Head of caudate nucleus (tissue), 42 donors: ENCODE results near the gene SMG5.
A peak's percentile ranks its signal among the peaks of the same experiment; 100 is the strongest.

Experiments used
- DNase-seq, 42 donors: peaks; one replicate each; pipeline versions ENCODE4 v3.0.0 to v3.0.0-alpha.2; 2020 to 2021; ENCODE audit warnings: mixed read lengths in 7 of 42
- intact Hi-C: fragments of 100-400 bp; cut with DNase I; formaldehyde crosslinking; loops from one replicate; pipeline ENCODE4 v1.15.0; 2022

SMG5 gene

GRCh38 chr1:156247460-156248322 lies 34.9 kb downstream of the SMG5 start, which contains the start of gene PAQR6:
TSS of gene PAQR6 (minus strand) at chr1:156248056. CDS start at chr1:156246731, 1,325 bp downstream.
- peak; percentile 81 to 98 (median 94) for DNase-seq
- intact Hi-C loops = no loop called here

- intact Hi-C loops = no loop called here
- peak in 23 of 42 donors; percentile 18 to 69 (median 50) for DNase-seq
These were observed 35.7 kb downstream of the SMG5 start for GRCh38 chr1:156246781-156247459.

GRCh38 chr1:156246241-156246780 lies 36.3 kb downstream of the SMG5 start:
- no peak for DNase-seq
- intact Hi-C loops = no loop called here

GRCh38 chr1:156245451-156246232 lies 37.0 kb downstream of the SMG5 start:
- intact Hi-C loops = no loop called here
- DNase-seq = peak in 6 of 42 donors; percentile 33 to 51 (median 39)

GRCh38 chr1:156244712-156245111 lies 37.9 kb downstream of the SMG5 start:
- DNase-seq = no peak
- intact Hi-C loops = no loop called here

GRCh38 chr1:156244126-156244525 lies 38.5 kb downstream of the SMG5 start:
- intact Hi-C loops = no loop called here
- DNase-seq = no peak

GRCh38 chr1:156242738-156243137 lies 39.9 kb downstream of the SMG5 start:
- no peak for DNase-seq
- intact Hi-C loops = no loop called here

GRCh38 chr1:156241926-156242325 lies 40.7 kb downstream of the SMG5 start, which contains the start of gene BGLAP:
TSS of gene BGLAP (plus strand) at chr1:156242184. CDS start at chr1:156242232, 48 bp downstream.
- no peak for DNase-seq
- intact Hi-C loops = no loop called here

- intact Hi-C loops = no loop called here
These were observed 41.3 kb downstream of the SMG5 start for GRCh38 chr1:156241311-156241811.

GRCh38 chr1:156238248-156238647 lies 44.4 kb downstream of the SMG5 start:
- no peak for DNase-seq

More at GRCh38 chr1:156241311-156241811, 41.3 kb downstream of the SMG5 start:
- peak in 35 of 42 donors; percentile 22 to 89 (median 60) for DNase-seq

GRCh38 chr1:156236164-156236563 lies 46.5 kb downstream of the SMG5 start:
- intact Hi-C loops = no loop called here
- DNase-seq = no peak

More at GRCh38 chr1:156238248-156238647, 44.4 kb downstream of the SMG5 start:
- intact Hi-C loops = no loop called here

- intact Hi-C loops = no loop called here
- DNase-seq = no peak
These were observed 49.0 kb downstream of the SMG5 start for GRCh38 chr1:156233426-156234127.

GRCh38 chr1:156232201-156232894 lies 50.3 kb downstream of the SMG5 start:
- intact Hi-C loops = no loop called here
- DNase-seq = peak in 2 of 42 donors; percentile 32 to 54

GRCh38 chr1:156230473-156230837 lies 52.2 kb downstream of the SMG5 start:
- intact Hi-C loops = no loop called here
- DNase-seq = no peak

- DNase-seq = no peak
- intact Hi-C loops = no loop called here
These were observed 52.7 kb downstream of the SMG5 start for GRCh38 chr1:156229809-156230472.

- intact Hi-C loops = no loop called here
These were observed 54.1 kb downstream of the SMG5 start for GRCh38 chr1:156228501-156228900.

GRCh38 chr1:156226782-156227181 lies 55.8 kb downstream of the SMG5 start:
- intact Hi-C loops = no loop called here
- DNase-seq = no peak

More at GRCh38 chr1:156228501-156228900, 54.1 kb downstream of the SMG5 start:
- no peak for DNase-seq
